GM13977 (cell line): Measurements from ENCODE around the gene NTRK3.

Source experiments
- DNase-seq: peaks from one replicate; pipeline ENCODE4 v3.0.0; 2012; ENCODE audit warnings: low spot score
- CTCF ChIP-seq: IDR thresholded peaks from 2 replicates; pipeline ENCODE4 v1.5.1; 2012; ENCODE audit warnings: mild to moderate bottlenecking, control low read depth; ENCODE audit not compliant: insufficient read depth; ENCODE audit errors: extremely low read depth, missing control alignments
- in situ Hi-C: fragments of 300-500 bp; cut with MboI; formaldehyde crosslinking; loops from one replicate; pipeline ENCODE4 v1.12.0; 2022; ENCODE audit warnings: low sequenced_read_pairs, low pct_unique_long_range_greater_than_20kb, mixed read lengths, inconsistent platforms; ENCODE audit not compliant: unreplicated experiment

The NTRK3 gene

DNA sequence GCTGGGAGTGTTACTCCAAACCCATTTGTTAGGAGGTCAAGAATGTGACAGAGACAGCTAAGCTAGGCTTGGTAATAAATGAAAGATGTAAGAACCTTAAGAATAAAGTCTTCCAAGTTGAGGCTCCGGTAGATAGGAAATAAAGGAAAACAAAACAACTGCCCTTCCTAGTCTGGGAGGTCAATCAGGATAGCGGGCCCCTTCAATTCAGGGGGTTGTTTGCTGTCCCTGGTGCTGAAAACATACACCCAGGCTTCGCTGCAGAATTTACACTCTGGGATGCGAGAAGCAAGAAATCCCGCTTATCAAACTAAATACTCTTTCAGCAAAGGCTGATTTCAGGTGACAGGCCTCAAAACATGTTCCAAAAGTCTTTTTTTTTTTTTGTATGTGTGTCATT, 393.4 kb downstream of the NTRK3 start:
- in situ Hi-C loops: no loop called here
- DNase-seq: no peak
- no peak for TF ChIP-seq CTCF

GRCh38 chr15:87860743-87861142, 395.8 kb downstream of the NTRK3 start:
- no peak for TF ChIP-seq CTCF
- DNase-seq: no peak
- in situ Hi-C loops: no loop called here

GRCh38 chr15:87858651-87859050, 397.9 kb downstream of the NTRK3 start:
- in situ Hi-C loops: no loop called here
- no peak for DNase-seq
- TF ChIP-seq CTCF: no peak

- in situ Hi-C loops: no loop called here
- no peak for DNase-seq
- TF ChIP-seq CTCF: no peak
These were observed 405.0 kb downstream of the NTRK3 start for GRCh38 chr15:87851497-87851896.

- in situ Hi-C loops: no loop called here
- no peak for DNase-seq
- no peak for TF ChIP-seq CTCF
These were observed 405.6 kb downstream of the NTRK3 start for GRCh38 chr15:87850916-87851315.

- DNase-seq: no peak
- no peak for TF ChIP-seq CTCF
- in situ Hi-C loops: no loop called here
These were observed 407.4 kb downstream of the NTRK3 start for GRCh38 chr15:87849181-87849580.

DNA sequence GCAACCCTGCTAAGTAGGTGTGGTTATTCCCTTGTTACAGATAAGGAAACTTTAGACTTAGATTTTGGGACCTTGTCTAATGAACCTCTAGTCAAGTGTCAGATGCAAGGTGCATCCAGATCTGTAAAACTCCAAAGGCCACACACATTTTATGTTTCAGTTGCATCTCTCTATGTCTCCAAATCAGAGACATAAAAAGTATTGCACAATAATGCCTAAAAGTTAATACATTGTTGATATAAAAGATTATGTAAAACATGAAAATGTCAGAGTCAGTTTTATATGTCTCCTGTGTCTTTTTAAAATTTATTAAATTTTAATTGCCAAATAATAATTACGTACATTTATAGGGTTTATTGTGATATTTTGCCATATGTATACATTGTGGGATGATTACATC, 408.5 kb downstream of the NTRK3 start:
- in situ Hi-C loops: no loop called here
- no peak for DNase-seq
- TF ChIP-seq CTCF: no peak
